Mesenchymal stem cell (in vitro differentiated cells and primary cell): ENCODE results near the gene HDAC4.

Source experiments
- DNase-seq: peaks from one replicate; pipeline ENCODE4 v3.0.0-alpha.2; 2013
- H2AFZ ChIP-seq: one replicate; pipeline ENCODE4 v1.6.1; 2013; ENCODE audit warnings: low read depth, mild to moderate bottlenecking, control low read depth, inconsistent platforms, low read length, moderate library complexity
- H2AK5ac ChIP-seq: 2 replicates; pipeline ENCODE4 v1.6.1; 2013; ENCODE audit warnings: low read length, moderate library complexity, mild to moderate bottlenecking, inconsistent platforms; ENCODE audit not compliant: severe bottlenecking
- H2BK120ac ChIP-seq: one replicate; pipeline ENCODE4 v1.6.1; 2013; ENCODE audit warnings: low read depth, mild to moderate bottlenecking, inconsistent platforms, low read length, moderate library complexity
- H2BK12ac ChIP-seq, 2 experiments: one replicate each; pipeline ENCODE4 v1.6.1; 2013; ENCODE audit warnings: inconsistent platforms in 2 of 2, low read length in 2 of 2, mild to moderate bottlenecking in 2 of 2, moderate library complexity in 2 of 2, control low read depth in 1 of 2
- H2BK15ac ChIP-seq: one replicate; pipeline ENCODE4 v1.6.1; 2013; ENCODE audit warnings: mild to moderate bottlenecking, low read depth, inconsistent platforms; ENCODE audit not compliant: poor library complexity, severe bottlenecking
- H2BK5ac ChIP-seq: 2 replicates; pipeline ENCODE4 v1.6.1; 2013; ENCODE audit warnings: low read depth, mild to moderate bottlenecking, low read length, control low read depth, inconsistent platforms; ENCODE audit not compliant: poor library complexity, severe bottlenecking
- H3K14ac ChIP-seq, 2 experiments: one replicate each; pipeline ENCODE4 v1.6.1; 2013; ENCODE audit warnings: inconsistent platforms in 2 of 2, low read length in 2 of 2, control low read depth in 1 of 2, mild to moderate bottlenecking in 1 of 2, moderate library complexity in 1 of 2
- H3K18ac ChIP-seq, 2 experiments: one replicate each; pipeline ENCODE4 v1.6.1; 2013; ENCODE audit warnings: inconsistent platforms in 2 of 2, low read length in 2 of 2, control low read depth in 1 of 2, low read depth in 1 of 2, mild to moderate bottlenecking in 1 of 2
- H3K23ac ChIP-seq, 2 experiments: one replicate each; pipeline ENCODE4 v1.6.1; 2013; ENCODE audit warnings: inconsistent platforms in 2 of 2, low read length in 2 of 2, mild to moderate bottlenecking in 2 of 2, moderate library complexity in 2 of 2, control low read depth in 1 of 2
- H3K27ac ChIP-seq: 2 replicates; pipeline ENCODE4 v1.5.1; 2013; ENCODE audit warnings: mild to moderate bottlenecking, moderate library complexity, low read length, control low read depth, inconsistent platforms; ENCODE audit not compliant: poor library complexity, severe bottlenecking
- H3K27me3 ChIP-seq, 2 experiments: 2 replicates each; pipeline versions ENCODE4 v1.6.1 to v1.7.0; 2013; ENCODE audit warnings: low read length in 2 of 2, mild to moderate bottlenecking in 2 of 2, moderate library complexity in 2 of 2, control low read depth in 1 of 2, inconsistent platforms in 1 of 2; ENCODE audit not compliant: control insufficient read depth in 1 of 2, insufficient read depth in 1 of 2
- H3K36me3 ChIP-seq, 2 experiments: 2 replicates each; pipeline versions ENCODE4 v1.6.1 to v1.7.0; 2013; ENCODE audit warnings: low read length in 2 of 2, control low read depth in 1 of 2, inconsistent platforms in 1 of 2, low read depth in 1 of 2, mild to moderate bottlenecking in 1 of 2; ENCODE audit not compliant: insufficient read depth in 2 of 2, control insufficient read depth in 1 of 2
- H3K4ac ChIP-seq, 2 experiments: one replicate each; pipeline ENCODE4 v1.6.1; 2013; ENCODE audit warnings: inconsistent platforms in 2 of 2, low read length in 2 of 2, mild to moderate bottlenecking in 2 of 2, moderate library complexity in 2 of 2, control low read depth in 1 of 2, low read depth in 1 of 2
- H3K4me1 ChIP-seq: 2 replicates; pipeline ENCODE4 v1.6.1; 2013; ENCODE audit warnings: low read depth, low read length, control low read depth; ENCODE audit not compliant: control insufficient read depth, insufficient read depth
- H3K4me2 ChIP-seq: 2 replicates; pipeline ENCODE4 v1.6.1; 2013; ENCODE audit warnings: low read length, mild to moderate bottlenecking, inconsistent platforms; ENCODE audit not compliant: poor library complexity, severe bottlenecking
- H3K4me3 ChIP-seq, 2 experiments: 2 replicates each; pipeline versions ENCODE4 v1.5.1 to v1.7.0; 2013; ENCODE audit warnings: low read length in 2 of 2, mild to moderate bottlenecking in 2 of 2, control low read depth in 1 of 2, low read depth in 1 of 2; ENCODE audit not compliant: insufficient read depth in 1 of 2
- H3K79me1 ChIP-seq: replicated peaks from 2 replicates; pipeline ENCODE4 v1.6.1; 2013; ENCODE audit warnings: mild to moderate bottlenecking, control low read depth, low read length, inconsistent platforms; ENCODE audit not compliant: poor library complexity, severe bottlenecking
- H3K9ac ChIP-seq: 2 replicates; pipeline ENCODE4 v1.7.0; 2013; ENCODE audit warnings: mild to moderate bottlenecking, low read length, moderate library complexity
- H3K9me3 ChIP-seq: 2 replicates; pipeline ENCODE4 v1.7.0; 2013; ENCODE audit warnings: mild to moderate bottlenecking, low read length; ENCODE audit not compliant: control insufficient read depth
- H4K8ac ChIP-seq: one replicate; pipeline ENCODE4 v1.6.1; 2013; ENCODE audit warnings: inconsistent platforms, mild to moderate bottlenecking, low read length, moderate library complexity
- H4K91ac ChIP-seq: one replicate; pipeline ENCODE4 v1.6.1; 2013; ENCODE audit warnings: mild to moderate bottlenecking, low read length, inconsistent platforms
- WGBS: methylation state at CpG from one replicate; pipeline ENCODE4 v1.1.7; 2013; ENCODE audit warnings: mixed read lengths; 5-methylcytosine and 5-hydroxymethylcytosine counted together

Gene HDAC4

GRCh38 chr2:239223310-239224198 is 177.3 kb downstream of the HDAC4 start:
- no peak overlapping the region for H2BK5ac ChIP-seq
- peaks cover 0 to 3% of the 10 kb centered on the region in 2 experiments for H3K36me3 ChIP-seq
- H2BK15ac ChIP-seq: peak overlapping the region; percentile 68
- no peak overlapping the region for H3K4me2 ChIP-seq
- no peaks in the 10 kb centered on the region for H3K9me3 ChIP-seq
- peak overlapping the region; percentile 20 for H4K8ac ChIP-seq
- 93% methylated on average over 23 of the region's 24 CpGs for WGBS
- peak overlapping the region; percentile 59 to 67 for H2BK12ac ChIP-seq
- no peak overlapping the region for H3K4ac ChIP-seq
- H3K4me3 ChIP-seq: peak overlapping the region in 1 of 2 experiments; percentile 71
- H3K27me3 ChIP-seq: no peaks in the 10 kb centered on the region
- H3K23ac ChIP-seq: no peak overlapping the region
- peaks cover 44% of the 10 kb centered on the region for H3K79me1 ChIP-seq
- H2BK120ac ChIP-seq: no peak overlapping the region
- peak overlapping the region; percentile 17 for H2AK5ac ChIP-seq
- H3K9ac ChIP-seq: peak overlapping the region; percentile 93
- no peak overlapping the region for H3K27ac ChIP-seq
- H2AFZ ChIP-seq: no peak overlapping the region
- peak overlapping the region; percentile 5 to 48 for H3K18ac ChIP-seq
- peaks cover 41% of the 10 kb centered on the region for H3K4me1 ChIP-seq
- no peak overlapping the region for H3K14ac ChIP-seq
- H4K91ac ChIP-seq: peak overlapping the region; percentile 62
- DNase-seq: no peak

- Histone ChIP-seq H2BK5ac (no peak overlapping the region), H2BK12ac (no peak overlapping the region), H3K4me2 (no peak overlapping the region), H4K8ac (no peak overlapping the region), H3K4me1 (peaks cover 36% of the 10 kb centered on the region), H2BK15ac (no peak overlapping the region), H3K79me1 (peaks cover 38% of the 10 kb centered on the region), H3K14ac (no peak overlapping the region), H2AFZ (no peak overlapping the region), H3K4ac (no peak overlapping the region), H3K36me3 (no peaks in the 10 kb centered on the region), H3K23ac (no peak overlapping the region), H3K9me3 (no peaks in the 10 kb centered on the region), H4K91ac (peak overlapping the region; percentile 4), H3K27ac (peak overlapping the region; percentile 90), H3K27me3 (no peaks in the 10 kb centered on the region), H3K4me3 (peak overlapping the region in 1 of 2 experiments; percentile 71), H3K18ac (peak overlapping the region in 1 of 2 experiments; percentile 33), H3K9ac (peak overlapping the region; percentile 93), H2BK120ac (no peak overlapping the region), H2AK5ac (peak overlapping the region; percentile 49)
- peak; percentile 84 for DNase-seq
- WGBS: 83% methylated on average over 7 of the region's 10 CpGs
Observed at GRCh38 chr2:239222706-239223309, 178.0 kb downstream of the HDAC4 start.

- Histone ChIP-seq H3K36me3 (no peaks in the 10 kb centered on the region), H2AFZ (no peak overlapping the region)
- WGBS: 72% methylated on average over 2 of the region's 2 CpGs
Observed at GRCh38 chr2:239222312-239222660, 178.5 kb downstream of the HDAC4 start.

DNA sequence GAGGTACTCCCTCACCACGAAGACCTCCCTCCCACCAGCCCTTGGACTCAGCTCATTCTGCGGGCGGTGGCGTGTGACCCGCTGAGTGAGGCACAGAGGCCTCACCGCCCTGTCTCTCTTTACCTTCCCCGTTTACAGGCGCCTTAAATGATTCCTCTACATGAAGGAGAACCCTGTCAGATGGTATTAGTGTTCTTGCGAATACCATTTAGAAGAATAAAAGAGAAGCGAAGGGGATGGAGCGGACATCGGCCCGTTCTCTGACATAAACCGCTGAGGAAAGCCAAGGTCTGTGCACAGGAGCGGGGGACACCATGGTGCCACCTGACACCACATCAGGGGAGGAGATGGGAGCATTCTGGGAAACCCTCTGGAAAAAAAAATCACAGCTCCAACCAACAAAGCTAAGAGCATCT is 179.8 kb downstream of the HDAC4 start:
- Histone ChIP-seq H2BK120ac (peak overlapping the region; percentile 27), H2BK12ac (peak overlapping the region in 1 of 2 experiments; percentile 57), H4K8ac (peak overlapping the region; percentile 55), H3K4ac (peak overlapping the region in 1 of 2 experiments; percentile 24), H3K23ac (no peak overlapping the region), H3K36me3 (no peaks in the 10 kb centered on the region), H2AK5ac (peak overlapping the region; percentile 92), H3K4me2 (no peak overlapping the region), H3K4me3 (peak overlapping the region in 1 of 2 experiments; percentile 71), H3K14ac (no peak overlapping the region), H3K9ac (peak overlapping the region; percentile 93), H3K18ac (peak overlapping the region in 1 of 2 experiments; percentile 79), H3K27ac (peak overlapping the region; percentile 90), H4K91ac (no peak overlapping the region), H3K4me1 (peaks cover 25% of the 10 kb centered on the region), H3K79me1 (peaks cover 39% of the 10 kb centered on the region), H3K27me3 (no peaks in the 10 kb centered on the region), H2AFZ (no peak overlapping the region), H3K9me3 (no peaks in the 10 kb centered on the region), H2BK5ac (no peak overlapping the region), H2BK15ac (no peak overlapping the region)
- DNase-seq: no peak
- over 99% methylated on average over 15 of the region's 15 CpGs for WGBS

More at GRCh38 chr2:239222312-239222660, 178.5 kb downstream of the HDAC4 start:
- no peaks in the 10 kb centered on the region for H3K9me3 ChIP-seq
- H3K4ac ChIP-seq: no peak overlapping the region
- peak overlapping the region in 1 of 2 experiments; percentile 71 for H3K4me3 ChIP-seq
- no peak overlapping the region for H2BK5ac ChIP-seq
- peak overlapping the region; percentile 90 for H3K27ac ChIP-seq
- H2BK12ac ChIP-seq: no peak overlapping the region
- H4K8ac ChIP-seq: no peak overlapping the region
- no peaks in the 10 kb centered on the region for H3K27me3 ChIP-seq
- H3K14ac ChIP-seq: no peak overlapping the region
- H2BK120ac ChIP-seq: no peak overlapping the region
- DNase-seq: peak; percentile 73
- no peak overlapping the region for H3K4me2 ChIP-seq
- H3K9ac ChIP-seq: peak overlapping the region; percentile 93
- no peak overlapping the region for H3K23ac ChIP-seq
- no peak overlapping the region for H4K91ac ChIP-seq
- peak overlapping the region; percentile 37 for H2AK5ac ChIP-seq
- H2BK15ac ChIP-seq: no peak overlapping the region
- peaks cover 32% of the 10 kb centered on the region for H3K4me1 ChIP-seq
- peaks cover 41% of the 10 kb centered on the region for H3K79me1 ChIP-seq
- peak overlapping the region in 1 of 2 experiments; percentile 33 for H3K18ac ChIP-seq
